Endothelial cell of umbilical vein (primary cell): ENCODE results near the gene CARD14. TPM values are rescaled to one million over a fixed set of nuclear protein-coding genes. Genes with fewer than 3 reads are reported as not detected.

ENCODE experiments used
- BruUV-seq: library from RNA; stranded (reverse); fragments of 400-500 nt; replicated peaks from 2 replicates; lab custom pipeline; 2021; lab: Mats Ljungman, UMichigan
- CTCF ChIA-PET: fragments of 300-600, 350-600 bp; sonication (Branson Sonifier 250); formaldehyde crosslinking; loops from one replicate; lab custom pipeline; 2021; ENCODE audit warnings: antibody characterized with exemption, inconsistent platforms; lab: Charles Lee
- POLR2A ChIA-PET: fragments of 300-600, 350-600 bp; sonication (Branson Sonifier 250); formaldehyde crosslinking; loops from one replicate; lab custom pipeline; 2021; ENCODE audit warnings: antibody characterized with exemption, inconsistent platforms; lab: Charles Lee
- DNase-seq: peaks from one replicate; pipeline ENCODE4 v3.0.0-alpha.2; 2011; ENCODE audit warnings: low read depth, low spot score
- FAIRE-seq: peaks from 2 replicates; lab custom pipeline; 2011; peaks lifted over from hg19 to GRCh38; lab: Jason Lieb, UNC
- H2AFZ ChIP-seq: 2 replicates; pipeline ENCODE4 v1.6.0; 2012; ENCODE audit warnings: low read depth, low read length, control low read depth, inconsistent platforms
- H3K27ac ChIP-seq: 2 replicates; pipeline ENCODE4 v1.5.1; 2011; ENCODE audit warnings: low read depth, mild to moderate bottlenecking, control low read depth, low read length, moderate library complexity; ENCODE audit not compliant: insufficient read depth
- H3K27me3 ChIP-seq, 2 experiments: 2 replicates each; pipeline versions ENCODE4 v1.6.0 to v1.6.1; 2011; ENCODE audit warnings: low read length in 2 of 2, mixed read lengths in 1 of 2; ENCODE audit not compliant: control insufficient read depth in 2 of 2, insufficient read depth in 2 of 2
- H3K36me3 ChIP-seq, 2 experiments: 2 replicates in 1 of 2; 3 replicates in 1 of 2; pipeline ENCODE4 v1.5.1; 2011; ENCODE audit warnings: low read length in 2 of 2, mild to moderate bottlenecking in 1 of 2, moderate library complexity in 1 of 2; ENCODE audit not compliant: control insufficient read depth in 2 of 2, insufficient read depth in 2 of 2; ENCODE audit errors: extremely low read depth in 1 of 2
- H3K4me1 ChIP-seq: 3 replicates; pipeline ENCODE4 v1.5.1; 2011; ENCODE audit warnings: mild to moderate bottlenecking, low read length; ENCODE audit not compliant: control insufficient read depth, insufficient read depth; ENCODE audit errors: extremely low read depth
- H3K4me2 ChIP-seq: 2 replicates; pipeline ENCODE4 v1.6.1; 2011; ENCODE audit warnings: low read length, control low read depth, mixed read lengths; ENCODE audit not compliant: insufficient read depth
- H3K4me3 ChIP-seq, 3 experiments: fragments of 200-600 bp in 1 of 3; sonication (generic), shearing (Covaris generic) in 1 of 3; replicated peaks in 1 of 3; 2 replicates each; pipeline ENCODE4 v1.5.1; 2011 to 2016; ENCODE audit warnings: control low read depth in 3 of 3, low read length in 3 of 3, mild to moderate bottlenecking in 2 of 3, inconsistent platforms in 1 of 3, low read depth in 1 of 3, moderate library complexity in 1 of 3; ENCODE audit not compliant: insufficient read depth in 1 of 3
- H3K79me2 ChIP-seq: 2 replicates; pipeline ENCODE4 v1.6.0; 2012; ENCODE audit warnings: low read length, inconsistent platforms; ENCODE audit not compliant: control insufficient read depth, insufficient read depth
- H3K9ac ChIP-seq: replicated peaks from 2 replicates; pipeline ENCODE3; 2011; ENCODE audit warnings: low read length, control low read depth; ENCODE audit not compliant: insufficient read depth; ENCODE audit errors: extremely low read depth
- H3K9me1 ChIP-seq: replicated peaks from 3 replicates; pipeline ENCODE4 v1.6.0; 2011; ENCODE audit warnings: mild to moderate bottlenecking, low read length; ENCODE audit not compliant: control insufficient read depth, insufficient read depth; ENCODE audit errors: extremely low read depth
- H3K9me3 ChIP-seq: replicated peaks from 2 replicates; pipeline ENCODE4 v1.5.1; 2012; ENCODE audit warnings: low read length, inconsistent platforms; ENCODE audit not compliant: control insufficient read depth, insufficient read depth
- H4K20me1 ChIP-seq: replicated peaks from 2 replicates; pipeline ENCODE3; 2011; ENCODE audit warnings: mild to moderate bottlenecking, low read length; ENCODE audit not compliant: control insufficient read depth, insufficient read depth; ENCODE audit errors: extremely low read depth
- CTCF ChIP-seq, 2 donors: IDR thresholded peaks; 1 replicate in 1 of 2; 2 replicates in 1 of 2; pipeline ENCODE4 v1.5.1; 2011; ENCODE audit warnings: low read length in 2 of 2, mild to moderate bottlenecking in 2 of 2, moderate library complexity in 2 of 2, control low read depth in 1 of 2, inconsistent platforms in 1 of 2, low read depth in 1 of 2; ENCODE audit not compliant: insufficient read depth in 1 of 2; ENCODE audit errors: extremely low read depth in 1 of 2
- EZH2 ChIP-seq: IDR thresholded peaks from 2 replicates; pipeline ENCODE4 v1.6.1; 2012; ENCODE audit warnings: borderline replicate concordance, low read depth, mild to moderate bottlenecking, moderate library complexity, low read length, inconsistent platforms; ENCODE audit not compliant: severe bottlenecking
- FOS ChIP-seq: IDR thresholded peaks from 2 replicates; pipeline ENCODE4 v1.6.1; 2011; ENCODE audit warnings: mild to moderate bottlenecking, low read length, moderate library complexity, borderline replicate concordance; ENCODE audit not compliant: insufficient read depth
- GATA2 ChIP-seq: IDR thresholded peaks from 2 replicates; pipeline ENCODE4 v1.7.0; 2011; ENCODE audit warnings: low read depth, mild to moderate bottlenecking, moderate library complexity, mixed read lengths, low read length; ENCODE audit not compliant: insufficient read length, insufficient read depth
- JUN ChIP-seq: IDR thresholded peaks from 2 replicates; pipeline ENCODE4 v1.6.1; 2011; ENCODE audit warnings: borderline replicate concordance, low read depth; ENCODE audit not compliant: insufficient read length, insufficient read depth
- MAX ChIP-seq: IDR thresholded peaks from 2 replicates; pipeline ENCODE4 v1.6.1; 2011; ENCODE audit not compliant: insufficient read depth, insufficient read length
- POLR2A ChIP-seq: IDR thresholded peaks from 2 replicates; pipeline ENCODE4 v1.6.1; 2012; ENCODE audit warnings: low read depth, mild to moderate bottlenecking, control low read depth, low read length
- POLR2AphosphoS5 ChIP-seq: IDR thresholded peaks from 2 replicates; pipeline ENCODE4 v1.6.1; 2012; ENCODE audit warnings: low read depth, mild to moderate bottlenecking, control low read depth, low read length, moderate library complexity; ENCODE audit not compliant: insufficient read depth
- dilution Hi-C: fragments of 300-500 bp; cut with MboI; formaldehyde crosslinking; loops from one replicate; pipeline ENCODE4 v1.15.0; 2019; ENCODE audit warnings: low sequenced_read_pairs; ENCODE audit not compliant: extremely low pct_ligation_motif_present
- intact Hi-C: fragments of 100-400 bp; cut with micrococcal nuclease; formaldehyde crosslinking; loops from one replicate; pipeline ENCODE4 v1.10.0; 2022
- polyA plus RNA-seq, 4 experiments: library from polyadenylated mRNA; depleted of rRNA in 3 of 4; stranded (reverse) in 3 of 4; unstranded in 1 of 4; fragments of >200 nt; gene quantifications; 2 replicates each; pipeline versions ENCODE4 v1.2.1 to v1.2.3, GENCODE V29; 2011 to 2012; ENCODE audit warnings: missing spikeins in 1 of 4
- total RNA-seq: library from RNA; stranded (reverse); gene quantifications from 2 replicates; pipeline ENCODE4 v1.2.3, GENCODE V29; 2021

Gene CARD14
- total and polyA plus RNA-seq, 2 donors (not counting 3 experiments of a cell fraction or from before 2014, with no cell fraction given) = not detected

DNA sequence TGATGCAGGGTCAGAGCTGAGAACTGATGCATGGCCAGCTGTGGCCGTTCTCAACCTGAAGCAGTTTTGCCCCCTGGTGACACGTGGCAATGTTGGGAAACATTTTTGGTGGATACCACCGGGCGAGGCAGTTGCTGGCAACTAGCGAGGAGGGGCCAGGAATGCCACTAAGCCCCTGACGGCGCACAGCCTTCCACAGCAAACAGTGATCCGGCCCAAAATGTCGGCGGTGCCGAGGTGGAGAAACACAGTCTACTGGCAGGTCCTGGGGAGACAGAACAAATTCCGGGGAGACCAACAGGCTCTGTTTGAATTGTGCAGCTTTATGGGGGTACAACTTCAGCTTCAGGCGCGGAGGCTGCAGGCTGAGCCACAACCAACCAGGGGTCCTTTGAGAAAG is 58.6 kb downstream of the CARD14 start:
- DNase-seq (no peak), FAIRE-seq (no peak)
- no peaks in the 10 kb centered on the region for H3K4me1 ChIP-seq
- no peak overlapping the region for H3K4me3 ChIP-seq
- no peak overlapping the region for H3K27ac ChIP-seq
- peaks cover 0 to 4% of the 10 kb centered on the region in 2 experiments for H3K36me3 ChIP-seq
- TF ChIP-seq EZH2 (no peak), MAX (no peak), FOS (no peak), GATA2 (no peak), CTCF (IDR thresholded peaks at IDR 0.05; ENCODE audit: extremely low read depth in 1 of 2, insufficient read depth in 1 of 2, low read depth in 1 of 2, low read length in 2 of 2) (no peak), POLR2A (no peak), POLR2AphosphoS5 (no peak), JUN (no peak)
- intact Hi-C loops = no loop called here
- no peak overlapping the region for H2AFZ ChIP-seq
- dilution Hi-C loops = no loop called here
- peaks cover 2% of the 10 kb centered on the region for H3K9me3 ChIP-seq
- no peak overlapping the region for H3K4me2 ChIP-seq
- no peaks in the 10 kb centered on the region for H3K79me2 ChIP-seq
- H3K27me3 ChIP-seq = no peaks in the 10 kb centered on the region
- H4K20me1 ChIP-seq = no peaks in the 10 kb centered on the region
- H3K9ac ChIP-seq = no peak overlapping the region
- POLR2A ChIA-PET = no interaction called here
- no peaks in the 10 kb centered on the region for H3K9me1 ChIP-seq
- CTCF ChIA-PET = interaction anchor here (1.1 to 1.4 kb wide), 2 partner anchors 9 to 32 kb away, joined by 3 read pairs; partner anchors contain the start of gene SGSH
- BruUV-seq = no TSS peak
